HG03139 (cell line): ENCODE data around the gene PLXDC2.

Experiments used
- ATAC-seq: cut with Tn5 transposase; IDR thresholded peaks from one replicate; pipeline ENCODE4 v1.9.1; 2021; ENCODE audit not compliant: unreplicated experiment

The PLXDC2 gene

GRCh38 chr10:20094226-20094976, 278.2 kb downstream of the PLXDC2 start:
- ATAC-seq = no peak

DNA sequence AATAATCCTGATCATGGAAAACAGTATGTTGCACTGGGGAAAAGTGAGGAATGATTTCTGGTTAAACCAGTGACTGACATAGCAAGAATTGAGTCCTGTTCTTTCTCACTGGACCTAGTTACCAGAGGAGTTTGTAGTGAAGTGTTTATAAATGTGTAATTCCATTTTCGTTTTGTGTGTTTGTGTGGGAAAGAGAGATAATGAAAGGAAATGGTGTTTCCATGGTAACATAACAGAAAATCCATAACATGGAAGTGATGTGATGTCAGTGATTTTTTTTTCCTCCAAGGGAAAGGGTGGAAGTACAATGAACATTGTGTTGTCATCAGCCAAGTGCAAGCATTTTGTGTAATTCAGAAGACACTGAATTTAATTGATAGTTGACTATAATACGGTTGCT, 283.9 kb downstream of the PLXDC2 start:
- no peak for ATAC-seq

GRCh38 chr10:20105236-20105635, 289.0 kb downstream of the PLXDC2 start:
- ATAC-seq = no peak

GRCh38 chr10:20105931-20106330, 289.7 kb downstream of the PLXDC2 start:
- ATAC-seq = no peak

GRCh38 chr10:20108021-20108420, 291.8 kb downstream of the PLXDC2 start:
- ATAC-seq = no peak

- ATAC-seq = no peak
These were observed 293.4 kb downstream of the PLXDC2 start for GRCh38 chr10:20109613-20110012.

- no peak for ATAC-seq
These were observed 294.2 kb downstream of the PLXDC2 start for GRCh38 chr10:20110125-20111100.

DNA sequence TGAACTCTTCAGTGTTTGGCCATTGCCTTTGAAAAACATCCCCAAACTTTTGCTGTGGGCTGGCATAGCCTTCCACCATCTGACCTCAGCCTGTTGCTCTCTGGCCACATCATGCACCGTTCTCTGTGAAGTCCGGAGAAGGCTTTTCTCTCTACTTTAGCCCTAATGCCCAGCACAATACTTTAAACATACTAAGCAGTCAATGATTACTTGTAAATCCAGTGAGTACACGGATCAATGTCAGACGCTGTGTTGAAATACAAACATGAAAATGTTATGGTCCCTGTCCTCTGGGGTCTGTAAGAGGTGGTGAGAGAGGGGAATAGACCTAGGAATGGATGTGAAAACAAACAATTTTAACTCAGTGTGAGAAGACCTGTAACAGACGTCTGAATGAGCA, 297.9 kb downstream of the PLXDC2 start:
- ATAC-seq = no peak

GRCh38 chr10:20115894-20116293, 299.7 kb downstream of the PLXDC2 start:
- no peak for ATAC-seq

- no peak for ATAC-seq
These were observed 301.2 kb downstream of the PLXDC2 start for GRCh38 chr10:20117471-20117870.

DNA sequence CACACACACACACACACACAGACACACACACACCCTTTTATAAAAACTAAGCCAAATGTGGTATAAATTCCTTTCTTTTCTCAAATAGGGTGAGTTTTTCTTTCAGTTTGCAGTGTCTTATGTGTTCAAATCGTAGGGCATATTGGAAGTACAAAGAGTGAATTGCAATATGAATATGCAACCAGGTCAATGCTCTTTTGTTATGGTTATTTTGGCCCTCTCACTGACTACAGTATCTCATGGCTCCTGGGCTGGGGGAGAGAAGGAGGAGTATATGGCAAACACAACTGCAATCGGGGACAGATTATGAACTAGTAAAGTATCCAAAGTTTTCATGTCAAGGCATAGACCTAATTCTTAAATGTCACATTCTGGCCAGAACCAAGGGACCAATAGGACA, 301.9 kb downstream of the PLXDC2 start:
- no peak for ATAC-seq

DNA sequence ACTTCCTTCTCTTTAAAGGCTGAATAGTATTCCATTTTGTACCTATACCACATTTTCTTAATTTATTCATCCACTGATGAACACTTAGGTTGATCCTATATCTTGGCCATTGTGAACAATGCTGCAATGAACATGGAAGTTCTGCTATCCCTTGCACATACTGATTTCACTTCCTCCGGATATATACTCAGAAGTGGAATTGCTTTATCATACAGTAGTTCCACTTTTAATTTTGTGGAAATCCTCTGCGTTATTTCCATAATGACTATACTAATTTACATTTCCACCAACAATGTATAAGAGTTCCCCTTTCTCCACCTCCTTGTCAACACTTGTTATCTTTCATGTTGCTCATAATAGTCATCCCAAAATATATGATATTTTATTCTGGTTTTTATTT, 312.6 kb downstream of the PLXDC2 start:
- no peak for ATAC-seq

GRCh38 chr10:20132816-20133215, 316.6 kb downstream of the PLXDC2 start:
- no peak for ATAC-seq

DNA sequence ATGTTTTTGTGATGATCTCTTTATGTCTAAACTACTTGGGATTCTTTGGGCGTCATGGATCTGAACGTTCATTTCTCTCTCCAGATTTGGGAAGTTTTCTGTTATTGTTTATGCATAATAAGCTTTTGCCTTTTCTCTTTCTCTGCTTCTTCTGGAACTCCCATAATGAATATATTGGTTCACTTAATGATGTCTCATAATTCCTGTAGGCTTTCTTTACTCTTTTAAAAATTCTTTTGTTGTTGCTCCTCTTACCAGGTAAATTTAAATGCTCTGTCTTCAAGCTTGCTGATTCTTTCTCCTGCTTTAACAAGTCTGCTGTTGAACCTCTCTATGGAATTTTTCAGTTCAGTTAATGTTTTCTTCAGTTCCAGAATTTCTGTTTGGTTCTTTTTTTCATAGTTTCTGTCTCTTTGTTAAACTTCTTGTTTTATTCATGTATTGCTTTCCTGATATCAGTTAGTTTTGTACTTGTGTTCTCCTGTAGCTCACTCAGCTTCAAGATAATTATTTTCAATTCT, 317.5 kb downstream of the PLXDC2 start:
- ATAC-seq = no peak

DNA sequence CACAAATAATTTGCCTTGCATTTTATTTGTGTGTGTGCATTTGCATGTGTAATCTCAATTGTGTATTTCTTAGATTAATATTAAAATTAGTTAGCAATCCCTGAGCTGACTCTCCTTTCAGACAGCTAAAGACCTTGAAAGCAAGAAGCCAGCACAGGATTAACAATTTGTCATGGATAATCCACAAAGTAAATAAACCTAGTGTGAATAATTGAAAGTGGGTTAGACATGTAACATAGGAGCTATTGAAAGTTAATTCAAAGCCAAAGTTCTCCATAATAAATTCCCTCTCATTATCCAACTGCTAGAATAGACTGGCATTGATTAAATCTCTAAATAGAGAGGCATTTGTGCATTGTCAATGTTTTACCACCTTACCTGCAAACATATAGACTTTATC, 326.1 kb downstream of the PLXDC2 start:
- ATAC-seq = no peak

DNA sequence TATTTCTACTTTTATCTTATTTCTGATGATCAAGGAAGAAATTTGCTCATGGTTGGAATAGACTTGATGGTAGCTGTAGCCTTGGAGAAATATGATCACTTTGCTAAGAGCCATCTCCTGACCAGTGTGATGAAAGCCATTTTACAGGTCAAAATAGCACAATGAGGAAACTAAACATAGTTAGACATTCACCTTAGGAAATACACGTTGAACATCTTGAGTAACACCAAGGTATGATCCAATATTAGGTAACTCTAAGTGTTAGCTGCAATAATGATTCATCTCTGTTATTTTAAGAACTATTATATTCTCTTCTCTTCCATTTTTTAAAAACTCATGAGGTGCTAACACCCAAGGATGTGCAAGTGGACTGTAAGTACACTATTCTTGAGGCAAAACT, 328.0 kb downstream of the PLXDC2 start:
- no peak for ATAC-seq

GRCh38 chr10:20146004-20146403, 329.8 kb downstream of the PLXDC2 start:
- ATAC-seq = no peak

DNA sequence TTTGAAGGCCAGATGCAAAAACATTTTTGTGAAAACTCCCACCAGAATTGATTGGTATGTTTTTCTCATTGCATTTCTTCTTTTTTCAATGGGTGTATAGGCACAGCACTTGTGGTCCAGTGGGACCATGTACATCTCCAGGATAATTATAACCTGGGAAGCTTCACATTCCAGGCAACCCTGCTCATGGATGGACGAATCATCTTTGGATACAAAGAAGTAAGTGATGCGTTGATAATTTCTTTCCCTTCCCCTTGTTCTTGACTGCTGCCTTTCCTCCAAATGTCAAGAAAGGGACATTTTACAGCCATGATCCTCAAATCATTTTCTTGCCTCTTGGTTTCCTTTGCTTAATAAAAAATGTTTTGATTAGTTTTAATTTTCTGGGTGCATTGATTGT, 331.5 kb downstream of the PLXDC2 start:
- ATAC-seq = no peak

DNA sequence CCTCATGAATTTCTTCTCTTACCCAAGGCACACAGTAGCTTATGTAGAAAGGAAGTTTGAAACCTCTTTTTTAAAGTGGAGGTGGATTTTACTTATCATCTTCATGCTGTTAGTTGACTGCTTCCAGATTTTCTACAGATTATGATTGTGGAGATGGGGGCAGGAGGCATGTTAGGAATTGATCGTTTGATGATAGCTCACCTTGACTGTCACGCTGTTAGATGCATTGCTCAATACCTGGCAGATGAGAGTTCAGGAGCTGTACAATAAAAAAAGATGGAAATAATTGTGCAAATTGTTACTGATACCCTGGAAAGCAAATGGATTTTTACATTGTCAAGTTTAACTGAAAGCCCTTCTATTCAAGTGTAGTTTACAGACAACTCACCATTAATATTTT, 340.3 kb downstream of the PLXDC2 start:
- no peak for ATAC-seq

GRCh38 chr10:20157314-20157713, 341.1 kb downstream of the PLXDC2 start:
- no peak for ATAC-seq

DNA sequence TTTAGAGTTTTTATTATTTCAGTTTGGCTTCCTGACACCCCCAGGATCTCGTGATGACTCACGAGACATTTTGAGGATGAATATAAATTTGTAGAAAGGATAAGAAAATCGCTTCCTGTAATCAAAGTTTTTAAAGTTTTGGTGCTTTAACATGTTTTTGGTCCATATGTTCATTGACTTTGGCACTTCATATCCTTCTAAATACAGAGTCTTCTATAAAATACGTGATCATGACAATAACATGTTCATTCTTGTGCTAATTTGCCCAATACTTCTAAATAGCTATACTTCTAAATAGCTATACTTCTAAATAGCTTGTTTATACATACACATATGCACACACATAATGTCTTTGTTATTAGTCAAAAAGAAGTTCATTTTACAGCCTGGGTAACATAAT, 341.9 kb downstream of the PLXDC2 start:
- ATAC-seq = no peak

- ATAC-seq = no peak
These were observed 345.9 kb downstream of the PLXDC2 start for GRCh38 chr10:20162123-20162522.
